ENCODE measurements around the gene ROBO2. TPM values are rescaled to one million over a fixed set of nuclear protein-coding genes. Genes with fewer than 3 reads are reported as not detected.

ROBO2 gene
- total and polyA plus RNA-seq, 2 experiments from 2014 or later: 1.5 to 7.8 TPM

GRCh38 chr3:77271711-77272110, 231.8 kb downstream of the ROBO2 start:
- Mint-ChIP-seq H3K9me3 (no peaks in the 10 kb centered on the region), H3K4me3 (no peak overlapping the region), H3K27me3 (ENCODE audit: insufficient read depth, low read depth, poor library complexity) (peaks cover 2% of the 10 kb centered on the region), H3K4me1 (peaks cover 4% of the 10 kb centered on the region; the same call in 2 of the 3 replicates), H3K36me3 (ENCODE audit: low read depth) (no peaks in the 10 kb centered on the region), H3K27ac (no peak overlapping the region; the same call in 1 of the 2 replicates)
- Histone ChIP-seq H3F3A (replicated peaks; ENCODE audit: low read depth) (no peaks in the 10 kb centered on the region), H2AFZ (peak overlapping the region; percentile 57; the same call in 1 of the 2 replicates), H3K9me2 (ENCODE audit: insufficient read depth) (no peaks in the 10 kb centered on the region), H3K4me3 (no peak overlapping the region), H3K27ac (ENCODE audit: low read depth) (no peak overlapping the region), H3K79me2 (replicated peaks; ENCODE audit: insufficient read depth) (no peaks in the 10 kb centered on the region), H3K36me3 (ENCODE audit: insufficient read depth) (no peaks in the 10 kb centered on the region), H3K4me2 (no peak overlapping the region), H3K4me1 (ENCODE audit: insufficient read depth) (peaks cover 9% of the 10 kb centered on the region; the same call in 1 of the 2 replicates), H3K27me3 (ENCODE audit: insufficient read depth) (no peaks in the 10 kb centered on the region), H4K20me1 (replicated peaks; ENCODE audit: insufficient read depth) (no peaks in the 10 kb centered on the region)
- DNase-seq (ENCODE audit: low spot score) (no peak), ATAC-seq (no peak)
- no peak for TF ChIP-seq CREB1 (CRISPR knock-in tag; IDR thresholded peaks at IDR 0.05; ENCODE audit: low read depth)

GRCh38 chr3:77279276-77279675, 239.4 kb downstream of the ROBO2 start:
- Mint-ChIP-seq H3K27me3 (ENCODE audit: insufficient read depth, low read depth, poor library complexity) (peaks cover 3% of the 10 kb centered on the region), H3K9me3 (peaks cover 7% of the 10 kb centered on the region; the same call in 2 of the 3 replicates), H3K27ac (no peak overlapping the region), H3K36me3 (ENCODE audit: low read depth) (no peaks in the 10 kb centered on the region), H3K4me3 (no peak overlapping the region), H3K4me1 (peaks cover 18% of the 10 kb centered on the region; the same call in 2 of the 3 replicates)
- H3K36me3 ChIP-seq (ENCODE audit: insufficient read depth): no peaks in the 10 kb centered on the region
- H3K27me3 ChIP-seq (ENCODE audit: insufficient read depth): no peaks in the 10 kb centered on the region
- no peak overlapping the region for H3K27ac ChIP-seq (ENCODE audit: low read depth)
- no peak overlapping the region for H3K4me3 ChIP-seq
- peak overlapping the region; percentile 12; the same call in 1 of the 2 replicates for H3K4me2 ChIP-seq
- no peaks in the 10 kb centered on the region for H3K9me2 ChIP-seq (ENCODE audit: insufficient read depth)
- peaks cover 28% of the 10 kb centered on the region for H3K4me1 ChIP-seq (ENCODE audit: insufficient read depth)
- no peaks in the 10 kb centered on the region for H4K20me1 ChIP-seq (replicated peaks; ENCODE audit: insufficient read depth)
- no peak for TF ChIP-seq ETS1 (IDR thresholded peaks at IDR 0.05)
- TF ChIP-seq EZH2phosphoT487 (IDR thresholded peaks at IDR 0.05; ENCODE audit: unreplicated experiment): no peak
- TF ChIP-seq STAT1 (IDR thresholded peaks at IDR 0.05; ENCODE audit: unreplicated experiment): no peak
- TF ChIP-seq POLR2AphosphoS5 (IDR thresholded peaks at IDR 0.05; ENCODE audit: low read depth): no peak
- TF ChIP-seq, protein P1, sequence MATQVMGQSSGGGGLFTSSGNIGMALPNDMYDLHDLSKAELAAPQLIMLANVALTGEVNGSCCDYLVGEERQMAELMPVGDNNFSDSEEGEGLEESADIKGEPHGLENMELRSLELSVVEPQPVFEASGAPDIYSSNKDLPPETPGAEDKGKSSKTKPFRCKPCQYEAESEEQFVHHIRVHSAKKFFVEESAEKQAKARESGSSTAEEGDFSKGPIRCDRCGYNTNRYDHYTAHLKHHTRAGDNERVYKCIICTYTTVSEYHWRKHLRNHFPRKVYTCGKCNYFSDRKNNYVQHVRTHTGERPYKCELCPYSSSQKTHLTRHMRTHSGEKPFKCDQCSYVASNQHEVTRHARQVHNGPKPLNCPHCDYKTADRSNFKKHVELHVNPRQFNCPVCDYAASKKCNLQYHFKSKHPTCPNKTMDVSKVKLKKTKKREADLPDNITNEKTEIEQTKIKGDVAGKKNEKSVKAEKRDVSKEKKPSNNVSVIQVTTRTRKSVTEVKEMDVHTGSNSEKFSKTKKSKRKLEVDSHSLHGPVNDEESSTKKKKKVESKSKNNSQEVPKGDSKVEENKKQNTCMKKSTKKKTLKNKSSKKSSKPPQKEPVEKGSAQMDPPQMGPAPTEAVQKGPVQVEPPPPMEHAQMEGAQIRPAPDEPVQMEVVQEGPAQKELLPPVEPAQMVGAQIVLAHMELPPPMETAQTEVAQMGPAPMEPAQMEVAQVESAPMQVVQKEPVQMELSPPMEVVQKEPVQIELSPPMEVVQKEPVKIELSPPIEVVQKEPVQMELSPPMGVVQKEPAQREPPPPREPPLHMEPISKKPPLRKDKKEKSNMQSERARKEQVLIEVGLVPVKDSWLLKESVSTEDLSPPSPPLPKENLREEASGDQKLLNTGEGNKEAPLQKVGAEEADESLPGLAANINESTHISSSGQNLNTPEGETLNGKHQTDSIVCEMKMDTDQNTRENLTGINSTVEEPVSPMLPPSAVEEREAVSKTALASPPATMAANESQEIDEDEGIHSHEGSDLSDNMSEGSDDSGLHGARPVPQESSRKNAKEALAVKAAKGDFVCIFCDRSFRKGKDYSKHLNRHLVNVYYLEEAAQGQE (IDR thresholded peaks at IDR 0.05; ENCODE audit: unreplicated experiment): no peak
- TF ChIP-seq NANOG (IDR thresholded peaks at IDR 0.05; ENCODE audit: borderline replicate concordance): no peak
- TF ChIP-seq CREB1 (CRISPR knock-in tag; IDR thresholded peaks at IDR 0.05; ENCODE audit: low read depth): no peak
- no peak for TF ChIP-seq ZNF331 (CRISPR knock-in tag; IDR thresholded peaks at IDR 0.05; ENCODE audit: low read depth)
- TF ChIP-seq ZNF462 (CRISPR knock-in tag; IDR thresholded peaks at IDR 0.05): no peak
- DNase-seq (ENCODE audit: low spot score) (no peak), ATAC-seq (no peak)
- H2AFZ ChIP-seq: no peak overlapping the region
- H3K79me2 ChIP-seq (replicated peaks; ENCODE audit: insufficient read depth): no peaks in the 10 kb centered on the region
- no peaks in the 10 kb centered on the region for H3F3A ChIP-seq (replicated peaks; ENCODE audit: low read depth)
